Gastrocnemius medialis (tissue), 4 donors: ENCODE data around the gene C11orf21. TPM values are rescaled to one million over a fixed set of nuclear protein-coding genes. Genes with fewer than 3 reads are reported as not detected.

Experiments
- ATAC-seq, 2 donors: fragments of 150-250 bp; one replicate each; pipeline ENCODE4 v1.9.1; 2016
- DNase-seq, 2 donors: peaks; one replicate each; pipeline ENCODE4 v3.0.0-alpha.2; 2019
- H3K27ac ChIP-seq, 4 donors: fragments of 200-600 bp; sonication (generic); 1 replicate in 1 of 4; 2 replicates in 3 of 4; pipeline ENCODE4 v1.5.1; 2016 to 2018; ENCODE audit warnings: mild to moderate bottlenecking in 2 of 4, moderate library complexity in 1 of 4
- H3K27me3 ChIP-seq, 3 donors: fragments of 200-600 bp; sonication (generic) in 2 of 3; 1 replicate in 1 of 3; 2 replicates in 2 of 3; pipeline versions ENCODE4 v1.5.1 to v1.6.0; 2016 to 2019; ENCODE audit warnings: mild to moderate bottlenecking in 1 of 3, moderate library complexity in 1 of 3
- H3K36me3 ChIP-seq, 2 donors: fragments of 200-600 bp; sonication (generic) in 1 of 2; one replicate each; pipeline ENCODE4 v1.5.1; 2017 to 2018
- H3K4me1 ChIP-seq, 2 donors: fragments of 200-600 bp; sonication (generic) in 1 of 2; one replicate each; pipeline ENCODE4 v1.5.1; 2016 to 2017; ENCODE audit warnings: mild to moderate bottlenecking in 2 of 2
- H3K4me3 ChIP-seq, 4 donors: fragments of 200-600 bp; sonication (generic) in 3 of 4; 1 replicate in 1 of 4; 2 replicates in 3 of 4; pipeline ENCODE4 v1.5.1; 2016 to 2019; ENCODE audit warnings: mild to moderate bottlenecking in 2 of 4
- H3K9me3 ChIP-seq, 3 donors: fragments of 200-600 bp; sonication (generic) in 2 of 3; 1 replicate in 1 of 3; 2 replicates in 2 of 3; pipeline ENCODE4 v1.5.1; 2016 to 2019
- CTCF ChIP-seq, 5 experiments: fragments of 450-650 bp in 3 of 5; fragments of 200-600 bp in 2 of 5; sonication (generic) in 2 of 5; IDR thresholded peaks in 4 of 5; conservative IDR thresholded peaks in 1 of 5; 1 replicate in 4 of 5; 2 replicates in 1 of 5; pipeline ENCODE4 v1.5.1; 2016 to 2019; ENCODE audit warnings: antibody characterized with exemption in 5 of 5, mild to moderate bottlenecking in 3 of 5, moderate library complexity in 3 of 5
- POLR2A ChIP-seq, 2 donors: fragments of 450-650 bp; IDR thresholded peaks; one replicate each; pipeline ENCODE4 v1.6.1; 2017; ENCODE audit warnings: antibody characterized with exemption in 2 of 2, mild to moderate bottlenecking in 2 of 2, moderate library complexity in 2 of 2
- in situ Hi-C, 4 donors: fragments of 200-750 bp; cut with MboI; loops; one replicate each; pipeline versions ENCODE4 v1.15.0 to v1.8.0; 2017; ENCODE audit warnings: low sequenced_read_pairs in 4 of 4
- intact Hi-C: fragments of 100-400 bp; cut with DNase I; formaldehyde crosslinking; loops from one replicate; pipeline ENCODE4 v1.15.1; 2023; ENCODE audit warnings: low total_unique reads
- total RNA-seq, 4 donors: library from RNA; depleted of rRNA; stranded (reverse); fragments of >200 nt; gene quantifications; one replicate each; pipeline versions ENCODE4 v1.1.0 to v1.2.3, GENCODE V29; 2016

The C11orf21 gene
- total RNA-seq, 4 donors from 2014 or later = 0.10 TPM; not detected in 3

GRCh38 chr11:2273771-2274170, 27.9 kb downstream of the C11orf21 start:
- H3K27me3 ChIP-seq = peaks cover 25 to 38% (median 36%) of the 10 kb centered on the region in 3 donors
- intact Hi-C loops = no loop called here
- no peak for DNase-seq

GRCh38 chr11:2273311-2273710, 28.4 kb downstream of the C11orf21 start:
- no peak for DNase-seq
- in situ Hi-C loops = no loop called here
- Histone ChIP-seq H3K4me3 (no peak overlapping the region), H3K27ac (no peak overlapping the region), H3K36me3 (no peaks in the 10 kb centered on the region), H3K27me3 (peaks cover 30 to 42% (median 40%) of the 10 kb centered on the region in 3 donors), H3K9me3 (no peaks in the 10 kb centered on the region), H3K4me1 (no peaks in the 10 kb centered on the region)
- TF ChIP-seq CTCF (IDR thresholded peaks at IDR 0.05 in 4 of 5, conservative IDR thresholded peaks at IDR 0.05 in 1 of 5) (no peak), POLR2A (IDR thresholded peaks at IDR 0.05) (no peak)
- no peak for ATAC-seq
- intact Hi-C loops = no loop called here

More at GRCh38 chr11:2273771-2274170, 27.9 kb downstream of the C11orf21 start:
- no peaks in the 10 kb centered on the region for H3K4me1 ChIP-seq
- in situ Hi-C loops = no loop called here
- no peaks in the 10 kb centered on the region for H3K36me3 ChIP-seq
- H3K27ac ChIP-seq = no peak overlapping the region
- H3K4me3 ChIP-seq = no peak overlapping the region
- TF ChIP-seq POLR2A (IDR thresholded peaks at IDR 0.05) (no peak), CTCF (IDR thresholded peaks at IDR 0.05 in 4 of 5, conservative IDR thresholded peaks at IDR 0.05 in 1 of 5) (no peak)
- no peak for ATAC-seq
- H3K9me3 ChIP-seq = no peaks in the 10 kb centered on the region

- in situ Hi-C loops = no loop called here
- DNase-seq = no peak
- intact Hi-C loops = no loop called here
Measured at GRCh38 chr11:2272946-2273280, 28.8 kb downstream of the C11orf21 start.

GRCh38 chr11:2272228-2272945, 29.3 kb downstream of the C11orf21 start:
- TF ChIP-seq CTCF (IDR thresholded peaks at IDR 0.05 in 4 of 5, conservative IDR thresholded peaks at IDR 0.05 in 1 of 5) (no peak), POLR2A (IDR thresholded peaks at IDR 0.05) (no peak)
- DNase-seq = no peak
- H3K36me3 ChIP-seq = no peaks in the 10 kb centered on the region
- intact Hi-C loops (no loop called here), in situ Hi-C loops (no loop called here)
- peaks cover 37 to 52% (median 44%) of the 10 kb centered on the region in 3 donors for H3K27me3 ChIP-seq
- no peaks in the 10 kb centered on the region for H3K4me1 ChIP-seq
- no peak for ATAC-seq
- no peaks in the 10 kb centered on the region for H3K9me3 ChIP-seq
- H3K27ac ChIP-seq = no peak overlapping the region
- no peak overlapping the region for H3K4me3 ChIP-seq

More at GRCh38 chr11:2272946-2273280, 28.8 kb downstream of the C11orf21 start:
- Histone ChIP-seq H3K4me1 (no peaks in the 10 kb centered on the region), H3K9me3 (no peaks in the 10 kb centered on the region), H3K27ac (no peak overlapping the region), H3K36me3 (no peaks in the 10 kb centered on the region), H3K27me3 (peaks cover 34 to 46% (median 44%) of the 10 kb centered on the region in 3 donors), H3K4me3 (no peak overlapping the region)
- TF ChIP-seq POLR2A (IDR thresholded peaks at IDR 0.05) = no peak
- TF ChIP-seq CTCF (IDR thresholded peaks at IDR 0.05 in 4 of 5, conservative IDR thresholded peaks at IDR 0.05 in 1 of 5) = no peak
- no peak for ATAC-seq
